ENCODE results near the gene AIP.
A peak's percentile ranks its signal among the peaks of the same experiment; 100 is the strongest.

AIP gene

GRCh38 chr11:67482827-67483798 lies at the start of gene AIP:
Gene AIP, plus strand, starts transcription at chr11:67483026. Its CDS starts 133 bp downstream, at chr11:67483159.
- DNase-seq: peak; percentile 94

- DNase-seq: no peak
Measured at GRCh38 chr11:67433536-67434394, 49.1 kb upstream of the AIP start.

- no peak for DNase-seq
Measured at GRCh38 chr11:67434395-67434881, 48.4 kb upstream of the AIP start.

- no peak for DNase-seq
Measured at GRCh38 chr11:67435031-67435726, 47.6 kb upstream of the AIP start.

GRCh38 chr11:67435727-67436458 lies 46.9 kb upstream of the AIP start:
- no peak for DNase-seq

- DNase-seq: no peak
Measured at GRCh38 chr11:67436459-67437081, 46.3 kb upstream of the AIP start.

GRCh38 chr11:67437082-67437808 lies 45.6 kb upstream of the AIP start, which contains the start of gene PTPRCAP:
Gene PTPRCAP, minus strand, starts transcription at chr11:67437682. Its CDS starts 63 bp downstream, at chr11:67437619.
- DNase-seq: no peak

- DNase-seq: no peak
Measured at GRCh38 chr11:67437809-67438157, 45.0 kb upstream of the AIP start.

- no peak for DNase-seq
Measured at GRCh38 chr11:67438158-67438902, 44.5 kb upstream of the AIP start.

DNA sequence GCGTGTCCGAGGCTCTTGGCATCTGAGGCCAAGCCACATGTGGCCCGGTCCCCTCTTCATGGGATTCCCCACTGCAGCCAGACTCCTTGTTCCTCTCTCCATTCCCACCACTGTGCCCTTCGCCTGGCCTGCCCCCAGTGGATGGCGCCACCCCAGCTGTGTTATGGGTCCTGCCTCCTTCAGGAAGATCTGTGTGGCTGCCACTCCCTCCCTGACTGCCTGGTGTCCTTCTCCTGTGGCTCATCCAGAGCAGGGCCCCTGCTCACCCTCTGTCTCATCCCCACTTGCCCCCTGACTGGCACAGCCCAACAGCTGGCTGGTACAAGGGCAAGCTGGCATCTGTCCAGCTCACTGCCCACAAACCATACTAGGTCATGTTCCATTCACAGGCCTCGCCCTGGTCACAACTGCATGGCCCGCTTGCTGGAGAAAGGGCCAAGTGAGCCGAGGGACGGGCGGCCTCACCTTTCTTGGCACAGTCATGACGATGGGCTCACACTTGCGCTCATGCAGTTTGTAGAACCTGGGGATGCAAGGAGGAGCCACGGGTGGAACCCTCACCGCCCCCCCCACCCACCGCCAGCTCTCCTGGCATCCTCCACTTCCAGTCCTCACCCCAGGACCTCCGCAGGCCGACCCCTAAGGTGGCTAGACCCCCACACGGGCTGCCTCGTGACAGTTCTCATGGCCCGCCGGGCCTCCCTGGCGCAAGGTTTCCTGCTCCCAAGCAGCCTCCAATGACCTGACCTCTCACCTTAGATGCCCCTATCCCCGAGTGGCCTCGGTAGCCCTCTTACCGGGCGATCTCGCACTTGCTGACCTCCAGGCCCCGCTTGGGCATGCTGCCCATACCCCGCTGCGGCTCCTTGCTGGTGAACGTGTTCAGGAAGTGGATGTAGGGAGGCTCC lies 43.3 kb upstream of the AIP start:
- no peak for DNase-seq

DNA sequence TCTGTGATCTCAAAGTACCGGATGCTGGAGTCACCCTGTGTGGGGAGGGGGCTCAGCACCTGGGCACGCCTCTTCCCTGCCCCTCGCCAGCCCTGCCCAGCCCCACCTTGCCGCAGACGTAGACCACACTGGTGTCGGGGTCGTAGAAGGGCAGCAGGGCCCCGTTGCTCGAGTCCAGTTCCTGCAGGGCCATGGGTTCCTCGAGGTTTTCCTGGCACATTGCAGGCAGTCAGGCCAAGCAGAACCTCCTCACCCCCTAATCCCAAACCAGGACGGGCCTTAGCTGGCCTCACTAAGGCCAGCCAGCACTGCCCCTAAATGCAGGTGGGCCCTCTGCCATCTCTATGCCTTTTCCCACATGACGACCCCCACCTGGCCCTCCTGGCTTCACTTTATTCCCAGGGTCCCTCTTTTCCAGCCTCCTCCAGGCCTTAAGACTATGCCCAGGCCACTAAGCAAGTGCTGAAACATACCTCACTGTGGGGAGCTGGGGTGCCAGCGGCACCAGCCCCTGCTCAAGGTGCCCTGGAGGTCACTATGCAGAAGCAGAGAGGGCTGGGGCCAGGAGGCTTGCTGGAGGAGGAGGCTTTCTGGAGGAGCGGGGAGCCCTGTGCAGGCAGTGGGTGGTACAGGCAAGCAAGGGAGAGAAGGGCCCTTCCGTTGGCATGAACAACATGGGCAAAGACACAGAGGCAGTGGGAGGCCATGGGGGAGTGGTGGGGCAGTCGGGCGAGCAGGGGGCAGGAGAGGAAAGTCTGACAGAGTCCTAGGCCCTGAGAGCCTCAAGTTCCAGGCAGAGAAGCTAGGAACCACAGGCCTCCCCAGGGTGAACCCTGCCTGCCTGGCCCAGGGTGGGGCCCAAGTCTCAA lies 42.4 kb upstream of the AIP start:
- DNase-seq: no peak

GRCh38 chr11:67441098-67441563 lies 41.7 kb upstream of the AIP start:
- no peak for DNase-seq

DNA sequence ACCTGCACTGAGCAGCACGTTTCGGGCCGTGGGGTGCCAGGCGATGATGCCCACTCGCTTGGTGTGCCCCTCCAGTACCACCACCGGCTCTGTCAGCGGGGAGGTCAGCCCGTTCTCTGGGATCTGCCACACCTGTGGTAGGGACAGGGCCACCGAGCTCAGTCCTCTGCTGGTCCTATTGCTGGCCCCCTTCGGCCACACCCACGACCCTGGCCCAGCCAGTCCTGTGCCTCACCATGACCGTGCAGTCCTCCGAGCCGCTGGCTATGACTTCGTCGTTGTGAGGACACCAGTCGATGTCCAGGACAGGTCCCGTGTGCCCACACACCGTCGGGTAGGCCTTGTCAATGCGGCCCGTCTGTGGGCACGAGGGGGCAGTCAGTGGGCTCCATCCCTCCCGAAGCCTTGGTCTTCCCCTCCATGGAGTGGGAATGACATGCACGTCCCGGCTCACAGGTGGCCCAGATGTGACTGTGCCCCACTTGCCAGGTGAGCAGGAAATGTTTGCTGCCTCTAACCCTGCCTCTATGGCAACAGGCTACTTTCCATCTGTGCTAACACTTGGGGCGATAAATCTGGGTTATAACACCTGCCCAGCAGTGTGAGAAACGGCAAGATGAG lies 41.0 kb upstream of the AIP start:
- no peak for DNase-seq

GRCh38 chr11:67442504-67443404 lies 40.1 kb upstream of the AIP start:
- no peak for DNase-seq

DNA sequence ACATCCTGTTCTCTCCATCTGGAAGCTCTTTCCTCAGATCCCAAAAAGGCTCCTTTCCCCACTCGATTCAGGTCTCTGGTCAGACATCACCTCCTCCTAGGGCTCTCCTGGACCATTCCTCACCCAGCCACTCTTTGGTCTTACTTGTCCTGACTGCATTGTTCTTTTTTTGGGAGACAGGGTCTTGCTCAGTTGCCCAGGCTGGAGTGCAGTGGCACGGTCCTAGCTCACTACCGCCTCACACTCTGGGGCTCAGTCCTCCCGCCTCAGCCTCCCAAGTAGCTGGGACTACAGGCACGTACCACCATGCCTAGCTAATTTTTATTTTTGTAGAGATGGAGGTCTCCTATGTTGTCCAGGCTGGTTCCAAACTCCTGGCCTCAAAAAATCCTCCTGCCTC lies 37.3 kb upstream of the AIP start:
- no peak for DNase-seq

DNA sequence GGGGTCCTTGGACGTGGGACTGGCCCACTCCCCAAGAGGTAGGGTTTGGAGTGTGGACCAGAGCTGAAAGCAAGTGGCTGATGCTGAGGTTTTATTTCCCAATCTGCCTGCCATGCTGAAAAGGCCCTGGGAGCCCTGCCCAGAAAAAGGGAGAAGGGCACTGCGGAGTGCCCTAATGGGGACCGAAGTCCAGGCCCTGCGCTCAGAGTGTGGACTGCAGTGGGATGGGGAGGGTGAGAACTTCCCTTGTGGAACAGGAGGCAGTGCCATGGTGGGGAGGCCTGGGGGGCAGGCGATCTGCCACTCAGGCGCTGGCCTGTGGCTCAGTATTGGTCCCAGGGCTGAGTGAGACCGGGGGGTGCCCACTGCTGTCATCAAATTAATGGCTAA lies 34.6 kb upstream of the AIP start:
- DNase-seq: no peak
